Measurements from ENCODE around the gene SYNE1. TPM values are rescaled to one million over a fixed set of nuclear protein-coding genes. Genes with fewer than 3 reads are reported as not detected.
A peak's percentile ranks its signal among the peaks of the same experiment; 100 is the strongest.

The SYNE1 gene
- total RNA-seq, 1 donor from 2014 or later: 166 TPM

- Histone ChIP-seq H3K4me1 (peaks cover 8% of the 10 kb centered on the region), H3K36me3 (peaks cover 77% of the 10 kb centered on the region), H3K9me3 (no peaks in the 10 kb centered on the region), H3K4me3 (no peak overlapping the region), H3K27me3 (ENCODE audit: low read depth) (no peaks in the 10 kb centered on the region), H3K27ac (peak overlapping the region; percentile 9)
- DNase-seq (peak; percentile 52), ATAC-seq (peak; percentile 48 to 70)
- intact Hi-C loops (cut with DNase I): no loop called here
- no peak for TF ChIP-seq CTCF (IDR thresholded peaks at IDR 0.05)
These were observed 321.1 kb downstream of the SYNE1 start for GRCh38 chr6:152316024-152316423.

GRCh38 chr6:152314483-152314832 is 322.7 kb downstream of the SYNE1 start:
- Histone ChIP-seq H3K27ac (no peak overlapping the region), H3K9me3 (no peaks in the 10 kb centered on the region), H3K27me3 (ENCODE audit: low read depth) (no peaks in the 10 kb centered on the region), H3K36me3 (peaks cover 77% of the 10 kb centered on the region), H3K4me3 (no peak overlapping the region), H3K4me1 (peaks cover 8% of the 10 kb centered on the region)
- DNase-seq: no peak
- ATAC-seq: no peak
- intact Hi-C loops (cut with DNase I): no loop called here
- no peak for TF ChIP-seq CTCF (IDR thresholded peaks at IDR 0.05)

- no peak for DNase-seq
- Histone ChIP-seq H3K27me3 (ENCODE audit: low read depth) (no peaks in the 10 kb centered on the region), H3K9me3 (no peaks in the 10 kb centered on the region), H3K27ac (peak overlapping the region; percentile 32), H3K4me1 (peaks cover 8% of the 10 kb centered on the region), H3K36me3 (peaks cover 77% of the 10 kb centered on the region), H3K4me3 (no peak overlapping the region)
- no peak for ATAC-seq
- TF ChIP-seq CTCF (IDR thresholded peaks at IDR 0.05): no peak
- intact Hi-C loops (cut with DNase I): no loop called here
These were observed 323.4 kb downstream of the SYNE1 start for GRCh38 chr6:152313542-152314482.

- H3K27ac ChIP-seq: no peak overlapping the region
- DNase-seq (no peak), ATAC-seq (no peak)
- H3K4me1 ChIP-seq: peaks cover 8% of the 10 kb centered on the region
- intact Hi-C loops (cut with DNase I): no loop called here
- peaks cover 77% of the 10 kb centered on the region for H3K36me3 ChIP-seq
- TF ChIP-seq CTCF (IDR thresholded peaks at IDR 0.05): no peak
- H3K27me3 ChIP-seq (ENCODE audit: low read depth): no peaks in the 10 kb centered on the region
- H3K4me3 ChIP-seq: no peak overlapping the region
- no peaks in the 10 kb centered on the region for H3K9me3 ChIP-seq
These were observed 324.7 kb downstream of the SYNE1 start for GRCh38 chr6:152312434-152312833.

GRCh38 chr6:152310371-152310954 is 326.7 kb downstream of the SYNE1 start:
- Histone ChIP-seq H3K4me1 (no peaks in the 10 kb centered on the region), H3K27me3 (ENCODE audit: low read depth) (no peaks in the 10 kb centered on the region), H3K9me3 (no peaks in the 10 kb centered on the region), H3K4me3 (no peak overlapping the region), H3K27ac (no peak overlapping the region), H3K36me3 (peaks cover 64% of the 10 kb centered on the region)
- ATAC-seq (no peak), DNase-seq (no peak)
- intact Hi-C loops (cut with DNase I): no loop called here
- no peak for TF ChIP-seq CTCF (IDR thresholded peaks at IDR 0.05)

Measured in lower lobe of right lung (tissue), 2 donors.